Measurements from ENCODE around the gene IL13RA1. TPM values are rescaled to one million over a fixed set of nuclear protein-coding genes. Genes with fewer than 3 reads are reported as not detected.

Gene IL13RA1
- total RNA-seq, 1 experiment from 2014 or later = 33.2 TPM

GRCh38 chrX:118717678-118718391 lies 9.6 kb upstream of the IL13RA1 start:
- ChIA-PET CTCF (no interaction called here), POLR2A (interaction anchor here (0.6 kb wide), 1 partner anchor 507 kb away, joined by 3 read pairs; no protein-coding TSS in a partner anchor)
- no peaks in the 10 kb centered on the region for H3K27me3 ChIP-seq (replicated peaks; ENCODE audit: control insufficient read depth, insufficient read depth, low read length)
- Mint-ChIP-seq H3K36me3 (ENCODE audit: insufficient read depth, unreplicated experiment) (no peaks in the 10 kb centered on the region), H3K27me3 (ENCODE audit: insufficient read depth, unreplicated experiment) (no peaks in the 10 kb centered on the region), H3K9me3 (ENCODE audit: unreplicated experiment) (no peaks in the 10 kb centered on the region), H3K4me3 (ENCODE audit: unreplicated experiment) (no peak overlapping the region), H3K4me1 (ENCODE audit: low read depth, unreplicated experiment) (no peaks in the 10 kb centered on the region), H3K27ac (ENCODE audit: unreplicated experiment) (no peak overlapping the region)
- intact Hi-C loops (cut with micrococcal nuclease; ENCODE audit: unreplicated experiment) = no loop called here
- no peaks in the 10 kb centered on the region for H3K9me3 ChIP-seq
- no peak for DNase-seq
- no peaks in the 10 kb centered on the region for H3K4me1 ChIP-seq
- no peak for TF ChIP-seq CTCF (IDR thresholded peaks at IDR 0.05; ENCODE audit: insufficient read depth in 1 of 2, low read depth in 1 of 2, low read length in 1 of 2, severe bottlenecking in 1 of 2, unreplicated experiment in 1 of 2)
- no TSS peak for BruUV-seq (replicated peaks)
- no peaks in the 10 kb centered on the region for H3K36me3 ChIP-seq (ENCODE audit: control insufficient read depth, insufficient read depth, low read length)
- no peak overlapping the region for H3K4me3 ChIP-seq (ENCODE audit: low read depth, low read length)

GRCh38 chrX:118718737-118719136 lies 8.7 kb upstream of the IL13RA1 start:
- CTCF ChIA-PET = no interaction called here
- no peaks in the 10 kb centered on the region for H3K36me3 Mint-ChIP-seq (ENCODE audit: insufficient read depth, unreplicated experiment)
- intact Hi-C loops (cut with micrococcal nuclease; ENCODE audit: unreplicated experiment) = no loop called here

GRCh38 chrX:118720058-118720707 lies 7.2 kb upstream of the IL13RA1 start:
- ChIA-PET CTCF (no interaction called here), POLR2A (no interaction called here)
- H3K27me3 Mint-ChIP-seq (ENCODE audit: insufficient read depth, unreplicated experiment) = no peaks in the 10 kb centered on the region
- intact Hi-C loops (cut with micrococcal nuclease; ENCODE audit: unreplicated experiment) = no loop called here
- no peak overlapping the region for H3K4me3 Mint-ChIP-seq (ENCODE audit: unreplicated experiment)
- no peaks in the 10 kb centered on the region for H3K36me3 ChIP-seq (ENCODE audit: control insufficient read depth, insufficient read depth, low read length)
- no TSS peak for BruUV-seq (replicated peaks)
- no peak for DNase-seq
- H3K27ac Mint-ChIP-seq (ENCODE audit: unreplicated experiment) = no peak overlapping the region
- TF ChIP-seq CTCF (IDR thresholded peaks at IDR 0.05; ENCODE audit: insufficient read depth in 1 of 2, low read depth in 1 of 2, low read length in 1 of 2, severe bottlenecking in 1 of 2, unreplicated experiment in 1 of 2) = no peak
- no peak overlapping the region for H3K4me3 ChIP-seq (ENCODE audit: low read depth, low read length)
- H3K4me1 Mint-ChIP-seq (ENCODE audit: low read depth, unreplicated experiment) = peaks cover 4% of the 10 kb centered on the region
- no peaks in the 10 kb centered on the region for H3K9me3 Mint-ChIP-seq (ENCODE audit: unreplicated experiment)
- no peaks in the 10 kb centered on the region for H3K36me3 Mint-ChIP-seq (ENCODE audit: insufficient read depth, unreplicated experiment)
- no peaks in the 10 kb centered on the region for H3K9me3 ChIP-seq
- peaks cover 6% of the 10 kb centered on the region for H3K4me1 ChIP-seq
- no peaks in the 10 kb centered on the region for H3K27me3 ChIP-seq (replicated peaks; ENCODE audit: control insufficient read depth, insufficient read depth, low read length)

More at GRCh38 chrX:118718737-118719136, 8.7 kb upstream of the IL13RA1 start:
- no peaks in the 10 kb centered on the region for H3K27me3 Mint-ChIP-seq (ENCODE audit: insufficient read depth, unreplicated experiment)
- Histone ChIP-seq H3K27me3 (replicated peaks; ENCODE audit: control insufficient read depth, insufficient read depth, low read length) (no peaks in the 10 kb centered on the region), H3K36me3 (ENCODE audit: control insufficient read depth, insufficient read depth, low read length) (no peaks in the 10 kb centered on the region), H3K4me3 (ENCODE audit: low read depth, low read length) (no peak overlapping the region), H3K9me3 (no peaks in the 10 kb centered on the region), H3K4me1 (no peaks in the 10 kb centered on the region)
- no peak overlapping the region for H3K4me3 Mint-ChIP-seq (ENCODE audit: unreplicated experiment)
- TF ChIP-seq CTCF (IDR thresholded peaks at IDR 0.05; ENCODE audit: insufficient read depth in 1 of 2, low read depth in 1 of 2, low read length in 1 of 2, severe bottlenecking in 1 of 2, unreplicated experiment in 1 of 2) = no peak
- BruUV-seq (replicated peaks) = no TSS peak
- no peaks in the 10 kb centered on the region for H3K4me1 Mint-ChIP-seq (ENCODE audit: low read depth, unreplicated experiment)
- no peak for DNase-seq
- H3K27ac Mint-ChIP-seq (ENCODE audit: unreplicated experiment) = no peak overlapping the region
- H3K9me3 Mint-ChIP-seq (ENCODE audit: unreplicated experiment) = no peaks in the 10 kb centered on the region
- POLR2A ChIA-PET = no interaction called here
